Measurements from ENCODE around the gene KIF20A.

DNA sequence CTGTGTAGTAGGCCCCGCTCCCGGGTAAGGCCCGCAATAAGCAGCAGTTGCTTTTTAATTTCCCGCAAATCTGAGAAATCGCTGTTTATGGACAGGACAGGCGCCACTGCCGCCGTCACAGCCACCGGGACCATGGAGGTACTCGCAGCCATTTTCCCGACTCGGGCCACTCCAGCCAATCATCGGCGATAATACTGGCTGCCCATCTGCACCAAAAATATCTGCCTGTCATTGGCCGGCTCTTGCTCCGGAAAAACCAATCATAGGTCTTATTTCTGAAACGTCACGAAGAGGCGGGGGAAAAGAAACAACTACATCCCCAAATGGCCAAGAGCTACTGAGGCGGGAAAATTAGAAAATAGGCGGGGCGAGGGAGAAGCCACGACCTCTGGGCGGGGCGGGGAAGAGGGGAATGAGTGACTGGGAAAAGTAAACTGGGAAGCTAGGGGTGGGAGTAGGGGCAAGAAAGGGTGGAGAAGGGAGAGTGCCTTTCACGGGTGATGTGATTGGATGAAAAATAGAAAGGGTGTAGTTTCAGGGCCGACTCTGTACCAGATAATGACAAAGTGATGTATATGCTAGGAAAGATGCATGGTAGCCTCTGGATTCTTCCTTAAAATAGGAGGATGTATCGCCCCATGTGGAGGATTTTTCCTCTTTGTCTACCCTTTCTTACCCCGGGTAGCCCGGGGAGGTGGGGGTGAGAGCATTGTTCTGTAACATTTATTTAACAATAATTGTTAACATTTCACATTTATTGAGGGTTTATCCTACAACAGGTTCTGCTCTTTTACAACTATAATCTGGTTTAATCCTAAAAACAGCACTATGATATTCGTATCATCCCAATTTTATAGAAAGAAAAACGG lies 34.5 kb downstream of the KIF20A start, which contains the start of gene CDC23:
- no peak for TF ChIP-seq HDGF (IDR thresholded peaks at IDR 0.05; ENCODE audit: borderline replicate concordance)
- no peak for TF ChIP-seq SP1 (IDR thresholded peaks at IDR 0.05)
- TF ChIP-seq FOXK2 (IDR thresholded peaks at IDR 0.05) = peak; percentile 83; the same call in 1 of the 2 replicates
- no peak for TF ChIP-seq TARDBP (IDR thresholded peaks at IDR 0.05)
- no peak for TF ChIP-seq LEF1 (IDR thresholded peaks at IDR 0.05; ENCODE audit: borderline replicate concordance)
- TF ChIP-seq, protein P1, sequence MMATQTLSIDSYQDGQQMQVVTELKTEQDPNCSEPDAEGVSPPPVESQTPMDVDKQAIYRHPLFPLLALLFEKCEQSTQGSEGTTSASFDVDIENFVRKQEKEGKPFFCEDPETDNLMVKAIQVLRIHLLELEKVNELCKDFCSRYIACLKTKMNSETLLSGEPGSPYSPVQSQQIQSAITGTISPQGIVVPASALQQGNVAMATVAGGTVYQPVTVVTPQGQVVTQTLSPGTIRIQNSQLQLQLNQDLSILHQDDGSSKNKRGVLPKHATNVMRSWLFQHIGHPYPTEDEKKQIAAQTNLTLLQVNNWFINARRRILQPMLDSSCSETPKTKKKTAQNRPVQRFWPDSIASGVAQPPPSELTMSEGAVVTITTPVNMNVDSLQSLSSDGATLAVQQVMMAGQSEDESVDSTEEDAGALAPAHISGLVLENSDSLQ (IDR thresholded peaks at IDR 0.05) = peak; percentile 97
- no peak for TF ChIP-seq BHLHE40 (IDR thresholded peaks at IDR 0.05; ENCODE audit: borderline replicate concordance)
- peak; percentile 44; the same call in 1 of the 2 replicates for TF ChIP-seq ELF4 (IDR thresholded peaks at IDR 0.05)
- TF ChIP-seq NFRKB (IDR thresholded peaks at IDR 0.05) = peak; percentile 71

All from HEK293T (cell line).